Measurements from ENCODE around the gene AP5S1.

DNA sequence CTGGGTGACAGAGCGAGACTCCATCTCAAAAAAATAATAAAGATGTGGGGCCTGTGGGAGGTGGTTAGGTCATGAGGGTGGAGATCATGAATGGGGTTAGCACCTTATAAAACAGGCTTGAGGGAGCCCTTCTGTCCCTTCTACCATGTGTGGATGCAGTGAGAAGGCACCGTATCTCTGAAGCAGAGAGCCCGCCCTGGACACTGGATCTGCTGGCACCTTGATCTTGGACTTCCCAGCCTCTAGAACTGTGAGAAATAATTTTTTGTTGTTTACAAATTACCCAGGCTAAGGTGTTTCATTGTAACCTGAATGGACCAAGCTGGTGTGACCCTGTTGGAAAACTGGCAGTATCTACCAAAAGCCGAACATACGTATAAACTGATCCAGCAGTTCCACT is 53.2 kb downstream of the AP5S1 start:
- TF ChIP-seq, protein P1, sequence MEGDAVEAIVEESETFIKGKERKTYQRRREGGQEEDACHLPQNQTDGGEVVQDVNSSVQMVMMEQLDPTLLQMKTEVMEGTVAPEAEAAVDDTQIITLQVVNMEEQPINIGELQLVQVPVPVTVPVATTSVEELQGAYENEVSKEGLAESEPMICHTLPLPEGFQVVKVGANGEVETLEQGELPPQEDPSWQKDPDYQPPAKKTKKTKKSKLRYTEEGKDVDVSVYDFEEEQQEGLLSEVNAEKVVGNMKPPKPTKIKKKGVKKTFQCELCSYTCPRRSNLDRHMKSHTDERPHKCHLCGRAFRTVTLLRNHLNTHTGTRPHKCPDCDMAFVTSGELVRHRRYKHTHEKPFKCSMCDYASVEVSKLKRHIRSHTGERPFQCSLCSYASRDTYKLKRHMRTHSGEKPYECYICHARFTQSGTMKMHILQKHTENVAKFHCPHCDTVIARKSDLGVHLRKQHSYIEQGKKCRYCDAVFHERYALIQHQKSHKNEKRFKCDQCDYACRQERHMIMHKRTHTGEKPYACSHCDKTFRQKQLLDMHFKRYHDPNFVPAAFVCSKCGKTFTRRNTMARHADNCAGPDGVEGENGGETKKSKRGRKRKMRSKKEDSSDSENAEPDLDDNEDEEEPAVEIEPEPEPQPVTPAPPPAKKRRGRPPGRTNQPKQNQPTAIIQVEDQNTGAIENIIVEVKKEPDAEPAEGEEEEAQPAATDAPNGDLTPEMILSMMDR (IDR thresholded peaks at IDR 0.05), result no peak
- no peak for TF ChIP-seq POLR2A (IDR thresholded peaks at IDR 0.05)

Data from heart left ventricle (tissue), 13 donors.